GM18526 (cell line): ENCODE results near the gene RNF6.

Source experiments
- POLR2A ChIP-seq: IDR thresholded peaks from 3 replicates; pipeline ENCODE4 v1.6.1; 2011; ENCODE audit not compliant: insufficient read length; ENCODE audit errors: extremely low read depth

The RNF6 gene

GRCh38 chr13:26229080-26229615, 7.0 kb upstream of the RNF6 start:
- no peak for TF ChIP-seq POLR2A

DNA sequence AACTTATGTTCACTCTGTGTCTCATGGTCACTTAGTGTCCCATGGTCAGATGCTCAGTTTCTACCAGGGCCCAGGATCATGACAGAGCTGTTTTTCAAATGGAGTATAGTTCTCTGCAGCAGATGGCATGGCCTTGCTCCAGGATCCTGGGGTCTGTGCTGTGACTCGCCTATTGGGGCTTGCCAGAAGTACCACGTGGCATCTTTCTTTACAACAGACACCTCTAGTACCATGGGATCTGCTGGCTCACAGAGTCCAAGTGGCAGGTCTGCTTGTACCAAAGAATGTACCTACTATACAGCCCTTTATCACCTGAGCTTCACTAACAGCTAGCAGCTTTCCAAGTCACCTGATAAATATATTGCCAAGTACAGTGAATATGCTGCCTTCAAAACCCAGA, 6.0 kb upstream of the RNF6 start:
- TF ChIP-seq POLR2A, result no peak

GRCh38 chr13:26227166-26227971, 5.3 kb upstream of the RNF6 start:
- TF ChIP-seq POLR2A, result no peak

GRCh38 chr13:26225896-26226617, 3.9 kb upstream of the RNF6 start:
- TF ChIP-seq POLR2A, result no peak

GRCh38 chr13:26222520-26223046, 469 bp upstream of the RNF6 start:
- TF ChIP-seq POLR2A, result no peak

GRCh38 chr13:26221399-26221720, 754 bp downstream of the RNF6 start:
- TF ChIP-seq POLR2A, result no peak

GRCh38 chr13:26220575-26220974, 1.5 kb downstream of the RNF6 start:
- TF ChIP-seq POLR2A, result no peak

DNA sequence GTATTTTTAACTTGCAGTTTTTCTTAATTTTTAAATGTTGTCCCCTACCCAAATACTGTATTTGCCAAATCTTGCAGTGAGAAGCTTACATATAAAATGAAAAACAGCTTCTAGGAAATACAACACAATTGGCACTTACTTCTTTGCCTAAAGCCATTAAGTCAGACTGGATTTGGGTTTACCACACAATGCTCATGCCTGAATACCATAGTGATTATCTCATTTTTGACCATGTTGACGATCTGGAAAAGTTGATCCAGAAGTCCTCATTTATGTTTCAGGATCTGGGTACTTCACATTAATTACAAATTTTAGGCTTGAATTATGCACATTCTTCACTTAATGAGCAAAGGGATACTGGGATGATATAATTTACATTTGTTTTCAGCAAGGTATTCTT, 2.4 kb downstream of the RNF6 start:
- no peak for TF ChIP-seq POLR2A

DNA sequence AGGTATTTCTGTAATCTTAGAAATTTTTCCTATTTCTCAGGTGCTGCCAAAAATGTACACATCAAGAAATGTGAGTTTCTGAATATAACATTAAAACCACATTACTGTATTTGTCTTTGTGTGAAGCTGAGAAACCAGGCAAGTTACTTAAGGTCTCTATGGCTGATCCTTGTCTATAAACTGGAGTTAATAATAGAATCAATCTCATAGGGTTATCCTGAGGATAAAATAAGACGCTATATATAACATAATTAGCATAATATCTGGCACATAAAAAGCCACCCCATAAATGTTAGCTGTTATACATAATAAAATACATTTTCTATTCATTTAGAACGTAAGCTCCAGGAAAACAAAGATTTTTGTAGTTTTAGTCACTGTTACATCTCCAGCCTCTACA, 6.1 kb downstream of the RNF6 start:
- TF ChIP-seq POLR2A, result no peak

GRCh38 chr13:26213982-26214381, 8.1 kb downstream of the RNF6 start:
- TF ChIP-seq POLR2A, result no peak

DNA sequence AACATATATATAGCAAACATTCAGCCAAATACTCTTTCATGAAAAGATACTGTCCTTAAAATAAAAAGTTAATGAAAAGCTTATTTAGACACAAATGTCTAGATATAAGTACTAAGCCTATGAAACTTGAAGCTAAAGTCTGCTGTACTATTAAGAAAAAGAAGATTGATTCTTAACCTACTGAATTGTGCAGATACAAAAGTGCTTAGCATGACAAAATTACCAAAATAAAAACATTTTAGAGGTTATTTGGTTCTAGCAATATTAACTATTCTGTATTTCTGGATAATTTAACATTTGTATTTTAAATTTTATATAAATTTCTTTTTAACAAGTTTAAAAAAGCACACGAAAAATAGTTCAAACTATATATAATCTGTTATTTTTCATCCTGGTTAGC, 8.8 kb downstream of the RNF6 start:
- no peak for TF ChIP-seq POLR2A

DNA sequence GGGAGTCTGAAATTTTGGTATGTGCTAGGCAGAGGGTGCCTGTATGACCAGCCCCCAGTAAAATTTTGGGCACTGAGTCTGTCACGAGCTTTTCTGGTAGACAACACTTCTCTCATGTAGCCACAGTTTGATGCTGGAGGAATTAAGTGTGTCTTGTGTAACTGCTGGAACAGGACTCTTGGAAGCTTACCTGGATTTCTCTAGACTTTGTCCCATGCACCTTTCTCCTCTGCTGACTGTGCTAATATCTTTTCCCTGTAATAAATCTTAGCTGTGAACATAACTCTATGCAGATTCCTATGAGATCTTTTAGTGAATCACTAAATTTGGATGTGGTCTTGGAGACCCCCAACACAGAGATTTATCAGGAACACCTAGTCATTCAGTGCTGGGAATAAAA, 13.8 kb downstream of the RNF6 start:
- no peak for TF ChIP-seq POLR2A

DNA sequence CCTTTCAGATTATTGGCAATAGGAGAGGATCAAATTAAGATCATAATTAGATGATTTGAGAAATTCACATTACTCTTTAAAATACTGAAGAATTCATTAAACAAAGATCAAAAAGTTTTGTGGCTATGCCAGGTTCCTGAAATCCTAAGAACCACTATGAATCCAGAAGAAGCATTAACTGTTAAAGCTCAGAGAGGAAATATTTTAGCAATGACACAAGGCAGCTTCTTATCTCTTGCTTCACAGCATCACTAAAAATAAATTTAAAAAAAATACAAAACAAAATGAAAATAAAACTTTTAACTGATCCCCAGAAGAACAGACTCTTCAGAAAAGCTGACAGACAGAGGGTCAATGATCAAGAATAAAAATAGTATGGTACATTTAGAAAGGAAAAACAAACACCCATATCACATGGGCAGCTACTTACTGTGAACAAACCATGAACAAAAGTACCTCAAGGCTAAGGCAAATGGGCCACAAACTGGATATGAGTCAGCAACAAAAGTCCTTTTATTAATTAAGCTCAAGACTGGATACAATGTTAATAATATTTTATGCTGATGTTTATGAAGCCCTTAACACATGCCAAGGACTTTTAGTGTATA, 19.6 kb downstream of the RNF6 start:
- TF ChIP-seq POLR2A, result no peak

GRCh38 chr13:26200811-26201210, 21.3 kb downstream of the RNF6 start:
- TF ChIP-seq POLR2A, result no peak

- no peak for TF ChIP-seq POLR2A
Measured at GRCh38 chr13:26198116-26198515, 24.0 kb downstream of the RNF6 start.

- no peak for TF ChIP-seq POLR2A
Measured at GRCh38 chr13:26197298-26197697, 24.8 kb downstream of the RNF6 start.

DNA sequence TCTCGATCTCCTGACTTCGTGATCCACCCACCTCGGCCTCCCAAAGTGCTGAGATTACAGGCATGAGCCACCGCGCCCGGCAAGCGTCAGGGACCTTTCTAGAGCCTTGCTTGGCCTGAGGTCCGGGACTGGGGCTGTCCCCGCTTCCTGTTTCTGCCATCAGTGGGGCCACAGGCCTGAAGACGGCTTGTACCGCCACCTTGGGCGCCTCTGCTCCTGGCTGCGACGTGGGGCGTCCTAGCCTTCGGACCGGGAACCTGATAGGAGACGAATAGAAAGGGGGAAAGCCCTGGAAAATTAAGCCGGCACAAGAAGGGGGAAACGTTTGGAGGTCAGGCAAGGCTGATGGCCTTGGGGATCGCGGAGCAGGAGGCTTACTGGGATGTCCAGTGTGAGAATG, 35.1 kb downstream of the RNF6 start:
- TF ChIP-seq POLR2A, result no peak
